GM21381 (cell line): ENCODE results near the gene PLAA.
"Not testable (repeated sequence)": the region's sequence is repeated elsewhere in the genome, so short reads cannot be mapped to it uniquely, and the experiment has no call there.

Experiments
- ATAC-seq: cut with Tn5 transposase; IDR thresholded peaks from one replicate; pipeline ENCODE4 v1.9.1; 2021; ENCODE audit warnings: mild to moderate bottlenecking, moderate library complexity; ENCODE audit not compliant: unreplicated experiment

PLAA gene

GRCh38 chr9:26937816-26938371 is 9.1 kb downstream of the PLAA start:
- no peak for ATAC-seq

- no peak for ATAC-seq
Observed at GRCh38 chr9:26935847-26936246, 11.2 kb downstream of the PLAA start.

GRCh38 chr9:26928902-26929495 is 18.0 kb downstream of the PLAA start:
- no peak for ATAC-seq

GRCh38 chr9:26925609-26926008 is 21.4 kb downstream of the PLAA start:
- ATAC-seq = no peak

GRCh38 chr9:26919698-26920097 is 27.3 kb downstream of the PLAA start:
- ATAC-seq = no peak

GRCh38 chr9:26913138-26913668 is 33.8 kb downstream of the PLAA start:
- no peak for ATAC-seq

- ATAC-seq = no peak
Observed at GRCh38 chr9:26904671-26905070, 42.4 kb downstream of the PLAA start.

- no peak for ATAC-seq
Observed at GRCh38 chr9:26904070-26904469, 43.0 kb downstream of the PLAA start.

GRCh38 chr9:26893030-26893676 is 53.9 kb downstream of the PLAA start:
- no peak for ATAC-seq

- peak; percentile 96 for ATAC-seq
Observed at GRCh38 chr9:26892251-26893029, 54.6 kb downstream of the PLAA start, which contains the start of gene CAAP1. CAAP1 (minus strand) TSS chr9:26892802; CDS start chr9:26892715, 87 bp downstream.

- ATAC-seq = no peak
Observed at GRCh38 chr9:26891726-26892125, 55.3 kb downstream of the PLAA start.

- ATAC-seq = no peak
Observed at GRCh38 chr9:26888271-26888670, 58.8 kb downstream of the PLAA start.

GRCh38 chr9:26882154-26882553 is 64.9 kb downstream of the PLAA start:
- no peak for ATAC-seq

GRCh38 chr9:26880262-26880661 is 66.8 kb downstream of the PLAA start:
- ATAC-seq = no peak

- not testable (repeated sequence) for ATAC-seq
Observed at GRCh38 chr9:26875155-26875554, 71.9 kb downstream of the PLAA start.

- no peak for ATAC-seq
Observed at GRCh38 chr9:26870292-26870691, 76.8 kb downstream of the PLAA start.

GRCh38 chr9:26863074-26863473 is 84.0 kb downstream of the PLAA start:
- no peak for ATAC-seq

- ATAC-seq = peak; percentile 76
Observed at GRCh38 chr9:26856413-26857032, 90.5 kb downstream of the PLAA start.
